Measurements from ENCODE around the gene EHMT1.

EHMT1 gene

GRCh38 chr9:137630126-137630525, 11.3 kb downstream of the EHMT1 start:
- ChIA-PET POLR2A (ENCODE audit: low non-redundant PET) (no interaction called here), CTCF (interaction anchor here (0.7 to 0.9 kb wide), 2 partner anchors 31 to 1678 kb away, joined by 3 to 4 read pairs; no protein-coding TSS in a partner anchor)
- DNase-seq (ENCODE audit: low spot score) = no peak
- H3K27ac ChIP-seq = no peak overlapping the region
- no peak for TF ChIP-seq CTCF (conservative IDR thresholded peaks at IDR 0.05; ENCODE audit: low read depth)

DNA sequence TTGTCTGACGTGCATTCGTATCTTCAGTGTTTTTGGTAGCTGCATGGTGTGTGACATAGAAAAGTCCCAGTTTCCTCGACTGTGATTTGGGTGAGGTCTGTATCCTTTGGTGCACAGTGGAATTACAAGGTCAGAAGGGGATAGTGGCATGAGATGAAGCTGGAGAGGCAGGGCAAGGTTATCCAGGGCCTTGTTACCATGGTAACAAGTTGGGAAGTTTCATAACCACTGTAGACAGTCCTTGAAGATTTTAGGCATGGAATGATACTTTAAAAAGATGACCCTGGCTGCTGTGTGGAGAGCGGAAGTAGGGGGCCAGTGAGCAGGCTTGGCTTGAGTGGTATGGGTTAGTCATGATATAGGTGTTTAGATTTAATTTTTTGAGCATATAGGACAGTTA, 11.9 kb downstream of the EHMT1 start:
- H3K27ac ChIP-seq = no peak overlapping the region
- no peak for DNase-seq (ENCODE audit: low spot score)
- TF ChIP-seq CTCF (conservative IDR thresholded peaks at IDR 0.05; ENCODE audit: low read depth) = no peak
- ChIA-PET POLR2A (ENCODE audit: low non-redundant PET) (no interaction called here), CTCF (no interaction called here)

DNA sequence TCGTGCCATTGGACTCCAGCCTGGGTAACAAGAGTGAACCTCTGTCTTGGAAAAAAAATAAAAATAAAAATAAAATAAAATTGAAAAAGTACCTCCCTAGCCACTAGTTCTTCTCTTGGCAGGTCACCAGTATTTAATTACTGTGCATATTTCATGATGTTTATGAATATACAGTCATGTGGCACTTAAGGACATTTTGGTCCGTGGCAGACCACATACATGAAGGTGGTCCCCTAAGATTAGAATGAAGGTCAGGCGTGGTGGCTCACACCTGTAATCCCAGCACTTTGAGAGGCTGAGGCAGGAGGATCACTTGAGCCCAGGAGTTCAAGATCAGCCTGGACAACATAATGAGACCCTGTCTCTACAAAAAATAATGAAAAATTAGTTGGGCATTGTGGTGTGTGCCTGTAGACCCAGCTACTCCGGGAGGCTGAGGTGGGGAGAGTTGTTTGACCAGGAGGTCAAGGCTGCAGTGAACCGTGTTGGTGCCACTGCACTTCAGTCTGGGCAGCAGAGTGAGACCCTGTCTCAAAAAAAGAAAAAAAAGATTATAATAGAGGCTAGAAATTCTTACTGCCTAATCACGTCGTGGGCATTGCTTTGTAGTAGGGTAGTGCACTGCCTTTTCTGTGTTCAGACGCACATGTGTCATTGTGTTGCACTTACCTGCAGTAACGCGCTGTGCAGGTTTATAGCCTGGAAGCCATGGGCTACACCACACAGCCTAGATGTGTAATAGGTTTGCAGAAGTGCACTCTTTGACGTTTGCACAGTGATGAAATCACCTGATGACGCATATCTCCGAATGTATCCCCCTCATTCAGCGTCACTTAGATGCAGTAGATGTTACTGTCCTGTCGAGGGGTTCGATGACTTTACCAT, 12.8 kb downstream of the EHMT1 start:
- H3K27ac ChIP-seq = peak overlapping the region; percentile 34
- DNase-seq (ENCODE audit: low spot score) = no peak
- TF ChIP-seq CTCF (conservative IDR thresholded peaks at IDR 0.05; ENCODE audit: low read depth) = no peak
- ChIA-PET CTCF (interaction anchor here (0.6 to 1.1 kb wide), 2 partner anchors 16 to 56 kb away, joined by 3 to 7 read pairs; no protein-coding TSS in a partner anchor), POLR2A (ENCODE audit: low non-redundant PET) (no interaction called here)

DNA sequence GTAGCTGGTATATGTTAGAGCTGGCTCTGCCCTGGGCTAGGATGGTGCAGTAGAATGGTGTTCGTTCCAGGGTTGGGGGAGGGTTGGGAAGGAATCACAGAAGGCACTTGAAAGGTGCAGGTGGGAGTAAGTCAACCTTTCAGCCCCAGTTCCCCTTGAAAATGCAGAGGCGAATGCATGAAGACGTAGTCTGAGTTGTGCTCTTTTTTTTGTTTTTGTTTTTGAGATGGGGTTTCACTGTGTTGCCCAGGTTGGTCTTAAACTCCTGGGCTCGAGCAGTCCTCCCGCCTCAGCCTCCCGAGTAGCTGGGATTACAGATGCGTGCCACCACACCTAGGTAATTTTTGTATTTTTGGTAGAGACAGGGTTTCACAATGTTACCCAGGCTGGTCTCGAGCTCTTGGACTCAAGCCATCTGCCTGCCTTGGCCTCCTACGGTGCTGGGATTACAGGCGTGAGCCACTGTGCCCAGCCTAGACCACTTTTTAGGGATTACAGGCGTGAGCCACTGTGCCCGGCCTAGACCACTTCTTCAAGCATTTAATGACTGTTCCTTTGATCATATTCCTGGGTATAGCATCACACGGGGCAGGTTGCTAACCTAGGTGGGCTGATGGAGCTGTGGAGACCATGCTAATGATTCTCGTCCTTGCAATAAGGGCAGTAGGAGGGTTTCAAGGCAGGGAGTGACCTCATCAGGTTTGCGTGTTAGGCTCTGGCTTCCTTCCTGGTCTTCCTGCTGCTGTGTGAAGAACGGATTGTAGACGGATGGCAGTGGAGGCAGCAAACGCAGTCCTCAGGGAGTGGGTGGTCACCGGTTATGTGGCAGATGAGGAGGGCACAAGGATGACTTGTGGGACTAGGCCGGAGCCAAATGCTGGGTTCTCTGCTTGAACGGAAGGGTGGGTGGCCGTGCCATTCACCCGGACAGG, 13.7 kb downstream of the EHMT1 start:
- DNase-seq (ENCODE audit: low spot score) = no peak
- H3K27ac ChIP-seq = peak overlapping the region; percentile 34
- TF ChIP-seq CTCF (conservative IDR thresholded peaks at IDR 0.05; ENCODE audit: low read depth) = no peak
- ChIA-PET CTCF (interaction anchor here (0.6 to 1.1 kb wide), 3 partner anchors 11 to 57 kb away, joined by 3 to 7 read pairs (median 3); no protein-coding TSS in a partner anchor), POLR2A (ENCODE audit: low non-redundant PET) (no interaction called here)

DNA sequence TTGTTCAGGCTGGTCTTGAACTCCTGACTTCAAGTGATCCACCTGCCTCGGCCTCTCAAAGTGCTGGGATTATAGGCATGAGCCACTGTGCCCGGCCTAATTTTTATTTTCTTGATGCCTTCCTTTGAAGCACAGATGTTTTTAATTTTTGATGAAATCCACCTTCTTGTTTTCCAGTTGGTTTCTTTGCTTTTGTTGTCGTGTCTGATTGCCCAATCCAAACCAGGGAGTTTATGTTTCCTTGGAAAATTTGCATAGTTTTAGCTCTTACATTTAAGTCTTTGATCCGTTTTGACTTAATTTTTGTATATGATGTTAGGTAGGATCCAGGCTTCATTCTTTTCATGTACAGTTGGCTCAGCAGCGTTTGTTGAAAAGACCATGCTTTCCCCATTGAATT, 15.2 kb downstream of the EHMT1 start:
- ChIA-PET CTCF (no interaction called here), POLR2A (ENCODE audit: low non-redundant PET) (interaction anchor here (0.6 kb wide), 1 partner anchor 171 kb away, joined by 4 read pairs; no protein-coding TSS in a partner anchor)
- DNase-seq (ENCODE audit: low spot score) = no peak
- TF ChIP-seq CTCF (conservative IDR thresholded peaks at IDR 0.05; ENCODE audit: low read depth) = no peak
- no peak overlapping the region for H3K27ac ChIP-seq

GRCh38 chr9:137638680-137639079, 19.9 kb downstream of the EHMT1 start:
- no peak for DNase-seq (ENCODE audit: low spot score)
- POLR2A ChIA-PET (ENCODE audit: low non-redundant PET) = no interaction called here
- H3K27ac ChIP-seq = no peak overlapping the region
- CTCF ChIA-PET = no interaction called here
- TF ChIP-seq CTCF (conservative IDR thresholded peaks at IDR 0.05; ENCODE audit: low read depth) = no peak

Measured in RWPE1 (cell line).